ENCODE results near the gene ZNF620.
"Not testable (repeated sequence)": the region's sequence is repeated elsewhere in the genome, so short reads cannot be mapped to it uniquely, and the experiment has no call there.

The ZNF620 gene

GRCh38 chr3:40505599-40506462 is at the start of gene ZNF620:
Gene ZNF620 (plus strand): TSS chr3:40506039. CDS start chr3:40506353, 314 bp downstream.
- peak; percentile 39 to 43 for DNase-seq (ENCODE audit: low read depth in 2 of 2)

DNA sequence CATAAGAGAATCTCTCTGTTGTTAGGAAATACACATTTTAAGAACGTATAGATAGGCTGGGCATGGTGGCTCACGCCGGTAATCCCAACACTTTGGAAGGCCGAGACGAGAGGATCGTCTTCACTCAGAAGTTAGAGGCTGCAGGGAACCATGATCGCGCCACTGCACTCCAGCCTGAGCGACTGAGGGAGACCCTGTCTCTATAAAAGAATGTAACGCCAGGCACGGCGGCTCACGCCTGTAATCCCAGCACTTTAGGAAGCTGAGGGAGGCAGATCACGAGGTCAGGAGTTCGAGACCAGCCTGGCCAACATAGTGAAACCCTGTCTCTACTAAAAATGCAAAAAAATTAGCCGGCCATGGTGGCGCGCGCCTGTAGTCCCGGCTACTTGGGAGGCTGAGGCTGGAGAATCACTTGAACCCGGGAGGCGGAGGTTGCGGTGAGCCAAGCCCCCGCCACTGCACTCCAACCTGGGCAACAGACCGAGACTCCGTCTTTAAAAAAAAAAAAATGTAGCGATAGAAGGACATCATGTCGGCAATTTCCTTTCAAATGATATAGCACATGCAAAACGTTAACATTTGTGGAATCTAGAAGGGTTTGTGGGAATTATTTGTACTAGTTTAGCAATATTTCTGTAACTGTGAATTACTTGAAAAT is 49.4 kb upstream of the ZNF620 start:
- DNase-seq (ENCODE audit: low read depth in 2 of 2), result no peak

DNA sequence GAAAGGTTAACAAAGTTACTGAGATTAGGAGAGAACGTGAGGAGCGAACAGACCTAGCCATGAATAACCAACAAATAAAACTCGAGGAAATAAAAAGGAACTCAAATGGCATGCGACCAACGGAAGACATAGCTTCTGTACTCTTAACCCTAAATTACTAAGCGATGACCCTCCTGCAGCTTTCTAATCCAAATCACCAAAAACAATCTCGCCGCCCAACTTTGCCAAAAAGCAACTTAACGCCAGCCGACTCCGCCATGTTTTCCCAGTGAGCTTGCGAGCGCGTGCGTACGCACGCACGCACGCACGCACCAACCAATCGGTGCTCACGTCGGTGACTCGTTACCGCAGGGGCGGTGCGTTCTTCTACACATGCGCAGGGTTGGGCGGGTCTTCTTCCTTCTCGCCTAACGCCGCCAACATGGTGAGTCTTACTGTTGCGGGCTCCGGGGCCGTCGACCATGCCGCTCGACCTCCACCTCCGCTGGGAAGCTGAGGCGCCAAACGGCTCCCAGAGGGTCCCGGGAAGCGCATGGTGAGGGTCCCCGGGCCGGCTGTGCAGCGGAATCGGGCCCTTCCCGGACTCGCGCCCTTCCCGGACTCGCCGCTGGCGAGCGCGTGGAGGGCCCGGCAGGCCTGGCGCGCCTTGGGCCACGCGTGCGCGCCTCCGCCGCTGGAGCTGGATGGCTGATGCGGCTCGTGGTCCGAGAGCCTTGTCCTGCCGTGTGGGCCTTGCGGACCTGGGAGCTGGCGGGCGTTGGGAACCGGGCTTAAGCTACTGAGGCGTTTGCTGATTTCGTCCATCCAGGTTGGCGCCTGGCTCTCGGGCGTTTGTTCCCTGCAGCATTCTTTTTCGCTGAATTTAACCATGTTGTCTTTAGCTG is 48.7 kb upstream of the ZNF620 start, which contains the start of gene RPL14:
Gene RPL14 (plus strand): TSS at position 400 of the 884 bp plus-strand sequence. CDS start 133 bp downstream, at position 533.
- peak; percentile 90 to 91 for DNase-seq (ENCODE audit: low read depth in 2 of 2)

DNA sequence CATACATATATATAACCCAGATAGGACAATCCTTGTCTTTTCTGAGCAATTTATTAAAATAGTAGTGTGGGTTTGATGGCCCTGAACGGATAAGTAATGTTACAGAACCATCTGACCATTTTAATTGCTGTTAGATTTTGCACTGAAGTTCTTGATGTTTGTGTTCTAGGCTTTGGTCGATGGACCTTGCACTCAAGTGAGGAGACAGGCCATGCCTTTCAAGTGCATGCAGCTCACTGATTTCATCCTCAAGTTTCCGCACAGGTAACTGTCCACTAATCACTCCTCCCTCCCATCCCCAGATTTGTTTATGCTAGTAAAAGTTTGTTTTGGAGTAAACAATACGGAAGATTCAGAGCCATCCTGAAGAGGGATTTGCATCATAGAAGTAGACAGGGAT is 47.4 kb upstream of the ZNF620 start:
- no peak for DNase-seq (ENCODE audit: low read depth in 2 of 2)

DNA sequence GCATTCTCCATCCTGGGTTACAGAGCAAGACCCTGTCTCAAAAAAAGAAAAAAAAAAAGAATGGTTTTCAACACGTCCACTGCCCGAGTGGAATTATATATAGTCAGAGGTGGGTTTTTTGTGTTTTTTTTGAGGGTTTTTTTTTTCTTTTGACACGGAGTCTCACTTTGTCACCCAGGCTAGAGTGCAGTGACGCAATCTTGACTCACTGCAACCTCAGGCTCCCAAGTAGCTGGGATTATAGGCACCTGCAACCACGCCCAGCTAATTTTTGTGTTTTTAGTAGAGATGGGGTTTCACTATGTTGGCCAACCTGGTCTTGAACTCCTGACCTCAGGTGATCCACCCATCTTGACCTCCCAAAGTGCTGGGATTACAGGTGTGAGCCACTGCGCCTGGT is 45.4 kb upstream of the ZNF620 start:
- DNase-seq (ENCODE audit: low read depth in 2 of 2), result not testable (repeated sequence)

GRCh38 chr3:40461161-40461560 is 44.7 kb upstream of the ZNF620 start:
- DNase-seq (ENCODE audit: low read depth in 2 of 2), result no peak

DNA sequence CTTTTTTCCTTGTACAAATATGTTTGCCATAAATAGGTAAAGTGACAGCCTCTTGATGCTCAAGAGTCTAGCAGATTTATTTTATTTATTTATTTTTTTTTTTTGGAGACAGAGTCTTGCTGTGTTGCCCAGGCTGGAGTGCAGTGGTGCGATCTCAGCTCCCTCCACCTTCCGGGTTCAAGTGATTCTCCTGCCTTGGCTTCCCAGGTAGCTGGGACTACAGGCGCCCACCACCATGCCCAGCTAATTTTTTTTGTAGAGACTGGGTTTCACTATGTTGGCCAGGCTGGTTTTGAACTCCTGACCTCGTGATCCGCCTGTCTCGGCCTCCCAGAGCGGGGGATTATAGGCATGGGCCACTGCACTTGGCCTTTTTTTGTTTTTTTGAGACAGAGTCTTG is 43.0 kb upstream of the ZNF620 start:
- DNase-seq (ENCODE audit: low read depth in 2 of 2), result not testable (repeated sequence)

- no peak for DNase-seq (ENCODE audit: low read depth in 2 of 2)
Observed at GRCh38 chr3:40463579-40463978, 42.3 kb upstream of the ZNF620 start.

GRCh38 chr3:40464339-40465110 is 41.3 kb upstream of the ZNF620 start:
- DNase-seq (ENCODE audit: low read depth in 2 of 2), result no peak

DNA sequence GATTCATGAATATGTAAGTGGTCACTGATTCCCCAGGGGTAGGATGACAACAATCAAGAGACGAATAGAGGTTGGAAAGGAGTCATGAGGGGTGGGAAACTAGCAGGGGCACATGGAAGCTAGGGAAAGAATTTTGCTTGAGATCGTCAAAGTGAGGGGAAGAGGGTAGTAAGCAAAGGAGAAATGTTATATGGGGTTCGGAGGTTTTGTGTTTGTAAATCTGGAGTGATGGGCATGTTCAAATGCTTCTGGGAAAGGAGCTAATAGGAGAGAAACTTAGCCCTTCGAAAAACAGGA is 40.8 kb upstream of the ZNF620 start:
- DNase-seq (ENCODE audit: low read depth in 2 of 2), result no peak

DNA sequence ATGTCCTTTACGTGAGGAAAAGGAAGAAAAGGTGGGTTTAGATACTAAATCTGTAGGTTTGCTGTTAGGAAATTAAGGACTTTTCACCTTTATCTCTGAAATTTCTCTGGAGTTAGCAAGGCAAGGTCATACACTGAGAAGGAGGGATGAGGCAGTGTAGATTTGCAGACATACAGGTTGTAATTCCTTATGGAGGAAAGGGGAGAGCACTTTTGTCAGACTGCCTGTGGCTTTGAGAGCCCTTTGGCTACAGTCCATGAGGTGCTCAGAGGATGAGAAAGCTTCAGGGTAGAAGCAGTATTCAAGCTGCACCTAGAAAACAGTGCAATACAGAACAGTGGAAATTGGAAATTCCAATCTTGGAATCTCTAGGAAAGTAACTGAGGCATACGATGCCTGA is 40.4 kb upstream of the ZNF620 start:
- DNase-seq (ENCODE audit: low read depth in 2 of 2), result no peak

- no peak for DNase-seq (ENCODE audit: low read depth in 2 of 2)
Observed at GRCh38 chr3:40468018-40468417, 37.8 kb upstream of the ZNF620 start.

DNA sequence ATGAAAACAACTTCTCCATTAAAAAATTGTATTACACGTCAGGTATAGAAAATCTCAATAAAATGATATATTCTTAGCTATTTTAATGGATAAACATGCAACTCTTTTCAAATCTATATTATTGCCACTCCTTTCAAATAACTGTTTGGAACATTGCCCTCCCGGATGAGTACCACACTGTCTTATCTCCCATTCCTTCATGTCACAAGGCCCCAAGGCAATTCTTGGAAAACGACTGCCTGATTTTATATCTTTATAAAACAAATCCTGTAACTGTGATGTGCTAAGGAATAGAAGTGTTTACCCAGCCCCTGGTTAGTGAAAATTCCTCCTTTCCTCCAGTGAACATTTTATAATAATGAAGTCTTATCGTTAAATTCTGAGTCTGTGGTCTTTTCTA is 35.1 kb upstream of the ZNF620 start:
- DNase-seq (ENCODE audit: low read depth in 2 of 2), result no peak

DNA sequence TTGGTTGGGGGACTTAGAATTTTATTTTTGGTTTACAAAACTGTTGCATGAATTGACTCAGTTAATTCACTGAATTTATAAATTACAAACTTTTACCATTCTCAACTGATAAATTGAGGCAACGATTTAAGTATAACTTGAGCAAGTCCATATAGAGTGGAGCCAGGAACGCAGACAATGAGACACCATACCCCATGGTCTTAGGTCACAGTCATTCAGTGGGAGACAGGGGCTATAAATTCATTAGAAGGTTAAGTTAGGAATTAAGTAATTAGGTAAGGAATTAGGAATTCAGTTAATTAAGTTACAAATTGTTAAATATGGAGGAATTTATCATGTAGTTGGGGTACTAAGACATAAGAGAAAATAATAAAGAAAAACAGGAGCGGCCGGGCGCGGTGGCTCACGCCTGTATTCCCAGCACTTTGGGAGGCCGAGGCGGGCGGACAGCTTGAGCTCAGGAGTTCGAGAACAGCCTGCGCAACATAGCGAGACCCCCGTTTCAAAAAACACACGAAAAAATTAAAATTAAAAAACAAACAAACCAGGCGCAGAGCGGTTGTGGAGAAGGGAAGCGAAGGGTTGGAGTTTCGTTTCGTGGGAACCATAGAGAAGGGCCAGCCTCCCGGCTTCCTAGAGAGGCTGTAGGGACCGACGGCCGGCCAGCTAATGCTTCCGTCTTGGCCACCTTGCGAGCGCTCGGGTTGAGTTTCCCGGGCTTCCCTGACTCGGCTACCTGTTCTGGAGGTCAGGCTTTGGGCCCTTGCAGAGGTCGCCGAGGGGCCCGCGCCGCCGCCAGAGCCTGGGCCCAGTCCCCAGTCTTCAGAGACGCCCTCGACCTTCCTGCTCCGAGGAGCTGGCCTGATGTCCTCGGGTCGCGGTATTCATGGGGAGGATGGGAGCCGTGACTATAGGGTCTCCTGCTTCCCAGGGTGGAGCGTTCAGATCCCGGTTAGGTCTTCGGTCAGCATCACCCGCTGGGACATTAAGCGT is 29.1 kb upstream of the ZNF620 start, which contains the start of gene ZNF619:
Gene ZNF619 (plus strand): TSS at position 645 of the 993 bp plus-strand sequence. CDS start 858 bp downstream, outside the sequence.
- DNase-seq (ENCODE audit: low read depth in 2 of 2), result peak in 1 of 2 donors; percentile 32

DNA sequence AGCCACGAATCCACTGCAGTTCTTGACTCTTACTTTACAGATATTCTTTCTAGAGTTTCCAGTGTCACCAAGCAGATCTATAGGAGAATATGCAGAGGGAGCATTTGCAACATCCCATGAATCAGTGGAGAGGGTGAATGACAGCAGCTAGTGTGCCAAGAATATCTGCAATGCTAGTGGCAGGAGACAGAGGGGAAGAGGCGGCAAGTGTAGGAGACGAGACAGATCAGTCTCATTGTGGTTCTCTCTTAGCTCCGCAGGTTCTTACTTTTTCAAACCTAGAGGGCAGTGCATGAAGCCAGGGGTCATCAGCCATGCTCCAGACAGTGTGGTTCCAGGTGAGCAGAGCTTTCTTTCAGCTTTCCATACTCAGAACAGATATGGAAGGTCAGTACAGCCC is 28.2 kb upstream of the ZNF620 start:
- DNase-seq (ENCODE audit: low read depth in 2 of 2), result no peak

- DNase-seq (ENCODE audit: low read depth in 2 of 2), result no peak
Observed at GRCh38 chr3:40487172-40487571, 18.7 kb upstream of the ZNF620 start.

DNA sequence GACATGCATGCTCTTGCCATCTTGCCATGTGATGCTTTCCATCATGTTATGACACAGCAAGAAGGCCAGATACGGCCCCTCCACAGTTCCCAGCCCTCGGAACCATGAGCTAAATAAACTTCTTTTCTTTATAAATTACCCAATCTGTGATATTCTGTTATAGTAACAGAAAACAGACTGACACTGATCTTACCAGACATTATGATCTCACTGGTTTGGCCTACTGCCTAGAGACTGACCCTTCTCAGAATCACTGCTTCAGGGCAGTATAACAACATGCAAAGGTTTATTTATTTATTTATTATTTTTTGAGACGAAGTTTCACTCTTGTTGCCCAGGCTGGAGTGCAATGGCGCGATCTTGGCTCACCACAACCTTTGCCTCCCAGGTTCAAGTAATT is 14.9 kb upstream of the ZNF620 start:
- DNase-seq (ENCODE audit: low read depth in 2 of 2), result no peak

GRCh38 chr3:40494698-40495097 is 11.1 kb upstream of the ZNF620 start:
- no peak for DNase-seq (ENCODE audit: low read depth in 2 of 2)

DNA sequence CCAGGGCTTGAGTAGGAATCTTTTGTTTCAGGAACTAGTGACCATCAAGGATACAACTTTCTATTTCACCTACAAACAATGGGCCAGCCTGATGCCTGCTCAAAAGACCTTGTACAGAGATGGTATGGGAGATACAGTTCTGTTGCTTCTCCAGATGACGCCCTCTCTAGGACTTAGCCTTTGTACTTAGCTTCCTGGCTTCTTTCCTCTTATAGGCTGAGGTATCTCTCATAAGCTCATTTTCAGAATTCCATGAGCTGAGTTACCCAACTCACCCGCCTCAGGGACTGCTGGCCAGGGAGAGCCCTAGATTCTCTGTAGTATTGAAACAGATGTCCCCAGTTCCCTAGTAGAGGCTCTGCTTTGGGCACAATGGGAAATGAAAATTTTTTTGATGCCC is 8.6 kb upstream of the ZNF620 start:
- no peak for DNase-seq (ENCODE audit: low read depth in 2 of 2)

- DNase-seq (ENCODE audit: low read depth in 2 of 2), result no peak
Observed at GRCh38 chr3:40499952-40500351, 5.9 kb upstream of the ZNF620 start.

All from activated CD4-positive, alpha-beta T cell treated with anti-CD3 and anti-CD28 coated beads for 24 hours (primary cell).